ENCODE data around the gene RAB3A. TPM values are rescaled to one million over a fixed set of nuclear protein-coding genes. Genes with fewer than 3 reads are reported as not detected.

RAB3A gene
- 42.0 TPM for total RNA-seq

DNA sequence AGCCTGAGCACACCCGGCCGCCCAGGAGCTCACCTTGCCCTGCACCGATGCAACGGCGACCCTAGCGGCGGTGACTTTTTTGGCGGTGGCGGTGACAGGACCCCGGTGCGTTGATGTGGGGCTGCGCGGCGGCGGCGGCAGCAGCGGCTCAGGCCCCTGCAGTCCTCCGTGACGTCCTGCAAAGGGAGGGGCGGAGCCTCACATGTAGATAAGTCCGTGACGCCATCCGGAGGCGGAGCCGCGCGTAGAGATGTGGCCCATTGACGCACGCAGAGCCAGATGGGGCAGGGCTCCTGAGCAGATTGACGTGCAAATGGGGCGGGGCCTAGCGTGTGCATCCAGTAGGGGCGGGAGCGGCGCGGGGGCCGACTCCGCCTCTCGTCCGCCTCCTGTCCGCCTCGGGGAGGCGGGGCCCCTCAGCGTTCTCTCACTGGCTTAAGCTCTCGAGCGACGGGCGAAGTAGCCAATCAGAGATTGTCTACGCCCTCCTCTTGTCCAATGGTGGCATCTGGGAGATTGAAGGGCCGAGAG, at the start of gene RAB3A:
Gene RAB3A, minus strand, starts transcription at position 180 of the 531 bp plus-strand sequence. CDS start 1,302 bp downstream, outside the sequence.
- FAIRE-seq: peak; percentile 98
- DNase-seq (ENCODE audit: low spot score in 2 of 2): peak; percentile 98

- DNase-seq (ENCODE audit: low spot score in 2 of 2): no peak
- FAIRE-seq: no peak
Observed at GRCh38 chr19:18253130-18253529, 49.3 kb upstream of the RAB3A start.

GRCh38 chr19:18252370-18252717, 48.5 kb upstream of the RAB3A start:
- FAIRE-seq (no peak), DNase-seq (ENCODE audit: low spot score in 2 of 2) (no peak)

GRCh38 chr19:18251587-18252369, 47.9 kb upstream of the RAB3A start:
- DNase-seq (ENCODE audit: low spot score in 2 of 2) (peak; percentile 87 to 89), FAIRE-seq (no peak)

- FAIRE-seq: no peak
- DNase-seq (ENCODE audit: low spot score in 2 of 2): no peak
Observed at GRCh38 chr19:18249834-18250233, 46.0 kb upstream of the RAB3A start.

- no peak for DNase-seq (ENCODE audit: low spot score in 2 of 2)
- no peak for FAIRE-seq
Observed at GRCh38 chr19:18245297-18245696, 41.5 kb upstream of the RAB3A start.

GRCh38 chr19:18239303-18239702, 35.5 kb upstream of the RAB3A start:
- FAIRE-seq (no peak), DNase-seq (ENCODE audit: low spot score in 2 of 2) (no peak)

DNA sequence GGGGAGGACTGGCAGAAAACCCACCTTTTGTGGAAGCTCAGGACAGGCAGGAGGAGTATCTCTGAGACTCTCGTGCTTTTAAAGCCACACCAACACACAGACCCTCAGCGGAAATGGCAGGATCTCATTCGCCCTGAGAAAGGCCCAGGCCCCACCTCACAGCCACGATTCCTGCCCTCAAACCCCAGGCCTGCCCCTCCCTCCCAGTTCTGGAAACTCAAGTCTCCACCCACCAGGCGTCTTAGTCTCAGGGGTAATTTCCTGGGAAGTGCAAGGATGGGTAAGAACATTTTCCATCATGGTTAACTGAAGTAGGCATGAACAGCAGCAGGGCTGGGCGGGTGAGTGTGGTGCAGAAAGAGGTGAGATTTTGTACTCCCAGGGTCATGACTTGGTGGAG, 30.4 kb upstream of the RAB3A start:
- no peak for FAIRE-seq
- no peak for DNase-seq (ENCODE audit: low spot score in 2 of 2)

- DNase-seq (ENCODE audit: low spot score in 2 of 2) (peak in 1 of 2 donors; percentile 64), FAIRE-seq (no peak)
Observed at GRCh38 chr19:18233224-18233825, 29.5 kb upstream of the RAB3A start.

GRCh38 chr19:18232540-18233223, 28.8 kb upstream of the RAB3A start:
- no peak for FAIRE-seq

DNA sequence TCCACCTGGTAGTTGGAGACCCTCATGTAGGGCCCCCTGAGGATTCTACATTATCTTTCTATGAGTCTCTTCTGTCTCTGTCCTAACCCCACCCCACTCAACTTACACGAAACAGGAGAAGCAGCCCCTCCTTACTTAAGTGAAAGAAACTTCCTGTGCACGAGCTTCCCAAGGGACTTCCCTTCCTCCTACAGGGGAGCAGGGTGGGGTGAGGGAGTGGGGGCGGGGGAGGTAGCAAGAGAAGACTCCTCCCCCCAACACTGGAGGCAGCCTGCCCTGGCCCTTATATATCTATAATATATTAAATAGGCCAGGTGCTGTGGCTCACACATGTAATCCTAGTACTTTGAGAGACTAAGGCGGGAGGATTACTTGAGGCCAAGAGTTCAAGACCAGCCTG, 27.9 kb upstream of the RAB3A start:
- FAIRE-seq (no peak), DNase-seq (ENCODE audit: low spot score in 2 of 2) (no peak)

More at GRCh38 chr19:18232540-18233223, 28.8 kb upstream of the RAB3A start:
- no peak for DNase-seq (ENCODE audit: low spot score in 2 of 2)

GRCh38 chr19:18230941-18231734, 27.3 kb upstream of the RAB3A start:
- DNase-seq (ENCODE audit: low spot score in 2 of 2) (no peak), FAIRE-seq (no peak)

GRCh38 chr19:18229915-18230314, 26.1 kb upstream of the RAB3A start:
- DNase-seq (ENCODE audit: low spot score in 2 of 2) (no peak), FAIRE-seq (no peak)

DNA sequence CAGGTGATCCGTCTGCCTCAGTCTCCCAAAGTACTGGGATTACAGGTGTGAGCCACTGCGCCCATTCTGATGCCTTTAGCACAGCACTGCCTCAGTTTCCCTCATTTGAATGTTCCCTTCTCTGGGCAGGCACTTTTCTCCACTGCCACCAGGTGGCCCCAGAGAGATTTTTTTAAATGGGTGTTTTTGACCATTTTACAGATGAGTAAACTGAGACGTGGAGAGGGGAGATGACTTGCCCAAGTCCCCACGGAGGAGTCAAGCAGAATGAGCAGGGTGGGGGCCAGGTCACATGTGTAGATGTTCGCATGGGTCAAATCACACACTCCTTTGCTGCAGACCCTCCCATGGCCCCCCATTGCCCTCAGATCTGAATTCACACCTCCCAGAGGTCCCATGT, 25.6 kb upstream of the RAB3A start:
- FAIRE-seq (no peak), DNase-seq (ENCODE audit: low spot score in 2 of 2) (no peak)

DNA sequence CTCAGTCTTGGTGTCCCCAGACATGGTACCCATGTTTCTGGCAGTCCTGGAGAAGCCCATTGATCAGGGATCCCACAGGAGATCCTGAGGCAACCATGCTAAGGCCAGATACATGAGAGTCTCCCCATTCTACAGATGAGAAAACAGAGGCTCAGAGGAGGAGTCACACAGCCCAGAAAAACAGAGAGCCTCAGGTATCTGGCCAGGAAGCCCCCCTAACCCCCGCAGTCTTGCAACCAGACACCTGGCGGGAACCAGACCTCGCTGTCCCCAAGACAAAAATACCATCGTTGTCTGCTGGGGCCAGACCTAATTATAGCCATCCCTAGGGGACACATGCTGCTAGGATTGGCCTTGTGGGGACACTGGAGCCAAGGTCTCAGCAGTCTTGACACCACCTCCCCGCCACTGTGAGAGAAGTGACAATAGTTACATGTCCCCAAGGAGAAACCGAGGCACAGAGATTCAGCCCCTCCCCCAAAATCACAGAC, 24.0 kb upstream of the RAB3A start:
- no peak for FAIRE-seq
- no peak for DNase-seq (ENCODE audit: low spot score in 2 of 2)

DNA sequence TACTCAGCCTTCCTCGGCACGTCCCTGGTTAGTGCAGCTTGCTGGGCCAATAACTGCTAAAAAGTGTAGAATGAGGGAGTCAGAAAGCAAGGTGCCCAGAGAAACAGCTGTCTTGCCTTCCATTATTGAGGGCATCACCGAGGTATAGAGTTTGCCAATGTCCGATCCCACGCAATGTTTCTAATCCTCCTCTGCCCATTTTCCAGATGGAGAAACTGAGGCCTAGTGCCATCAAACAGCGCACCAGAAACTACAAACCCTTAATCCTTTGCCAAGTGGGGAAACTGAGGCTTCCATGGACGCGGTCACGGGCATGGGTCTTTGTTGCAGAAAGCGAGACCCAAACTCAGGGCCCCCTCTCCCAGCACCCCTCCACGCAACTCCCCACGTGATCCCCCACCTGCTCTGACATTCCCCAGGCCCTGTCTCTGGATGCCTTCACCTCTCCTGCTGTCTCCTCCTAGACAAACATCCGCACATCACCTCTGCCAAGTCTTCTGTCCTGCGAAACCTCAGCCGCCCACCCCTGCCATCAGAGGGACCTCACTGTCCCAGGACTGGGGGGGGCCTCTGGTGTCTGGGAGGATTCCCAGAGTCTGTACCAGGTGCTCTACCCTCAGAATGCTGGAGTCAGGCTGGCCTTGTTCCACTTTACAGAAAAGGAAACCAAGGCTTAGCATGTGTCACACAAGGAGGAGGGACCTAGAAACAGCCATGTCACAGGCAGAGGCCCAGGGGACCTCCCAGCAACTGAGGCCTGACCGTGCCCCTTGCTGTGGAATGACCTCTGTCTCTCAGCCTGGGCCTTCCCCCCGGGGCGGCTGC, 23.3 kb upstream of the RAB3A start:
- DNase-seq (ENCODE audit: low spot score in 2 of 2) (no peak), FAIRE-seq (no peak)

DNA sequence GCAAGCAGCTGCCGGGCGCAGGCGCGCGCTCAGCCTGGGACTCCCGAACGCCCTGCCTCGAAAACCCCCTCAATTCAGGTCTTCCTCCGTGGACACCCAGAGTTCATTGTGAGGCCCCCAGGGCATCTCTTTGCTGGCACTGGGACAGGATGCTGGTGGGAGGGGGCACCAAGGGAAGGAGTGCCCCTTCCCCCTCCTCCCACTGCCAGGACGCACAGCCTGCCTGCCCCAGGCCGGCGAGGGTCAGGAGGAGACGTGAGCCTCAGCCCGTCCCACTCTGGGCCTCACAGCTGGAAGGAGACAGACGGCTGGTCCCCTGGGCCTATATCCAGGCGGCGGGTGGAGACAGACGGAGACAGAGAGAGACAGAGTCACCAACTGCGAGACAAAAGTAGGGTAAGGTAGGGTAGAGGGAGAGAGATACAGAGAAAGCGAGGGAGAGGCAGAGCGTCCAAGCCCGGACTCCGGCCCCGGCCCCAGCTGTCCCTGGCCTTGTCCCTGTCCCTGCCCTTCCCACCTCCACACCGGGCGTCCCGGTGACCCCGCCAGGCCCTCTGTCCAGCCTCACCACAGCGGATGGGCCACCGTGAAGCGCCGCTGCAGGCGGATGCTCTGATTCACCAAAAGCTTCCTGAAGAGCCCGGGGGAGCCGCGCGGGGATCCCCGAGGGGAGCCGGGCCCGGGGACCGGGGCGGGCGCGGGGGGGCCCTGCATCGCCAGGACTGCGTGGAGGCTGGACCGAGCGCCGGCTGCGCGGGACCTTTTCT, 22.0 kb upstream of the RAB3A start, which contains the start of gene PDE4C:
Gene PDE4C, minus strand, starts transcription at position 737 of the 767 bp plus-strand sequence. Its CDS starts 23 bp downstream, at position 714.
- DNase-seq (ENCODE audit: low spot score in 2 of 2): peak in 1 of 2 donors; percentile 38
- no peak for FAIRE-seq

GRCh38 chr19:18225355-18225701, 21.5 kb upstream of the RAB3A start:
- DNase-seq (ENCODE audit: low spot score in 2 of 2) (no peak), FAIRE-seq (no peak)

All from frontal cortex (tissue), 4 donors.